HG02884 (cell line): ENCODE results near the gene SH3PXD2A.
A peak's percentile ranks its signal among the peaks of the same experiment; 100 is the strongest.
"Not testable (repeated sequence)": the region's sequence is repeated elsewhere in the genome, so short reads cannot be mapped to it uniquely, and the experiment has no call there.

ENCODE experiments used
- ATAC-seq: cut with Tn5 transposase; IDR thresholded peaks from one replicate; pipeline ENCODE4 v1.9.1; 2021; ENCODE audit warnings: mild to moderate bottlenecking, moderate library complexity; ENCODE audit not compliant: unreplicated experiment

The SH3PXD2A gene

GRCh38 chr10:103793429-103793828 is 61.9 kb downstream of the SH3PXD2A start:
- ATAC-seq = no peak

GRCh38 chr10:103792547-103792946 is 62.8 kb downstream of the SH3PXD2A start:
- no peak for ATAC-seq

GRCh38 chr10:103791858-103792257 is 63.5 kb downstream of the SH3PXD2A start:
- no peak for ATAC-seq

- no peak for ATAC-seq
Observed at GRCh38 chr10:103791291-103791690, 64.1 kb downstream of the SH3PXD2A start.

- no peak for ATAC-seq
Observed at GRCh38 chr10:103790580-103790979, 64.8 kb downstream of the SH3PXD2A start.

GRCh38 chr10:103789771-103790201 is 65.6 kb downstream of the SH3PXD2A start:
- ATAC-seq = no peak

GRCh38 chr10:103789161-103789560 is 66.2 kb downstream of the SH3PXD2A start:
- no peak for ATAC-seq

GRCh38 chr10:103787331-103787730 is 68.0 kb downstream of the SH3PXD2A start:
- no peak for ATAC-seq

GRCh38 chr10:103786020-103786419 is 69.4 kb downstream of the SH3PXD2A start:
- no peak for ATAC-seq

GRCh38 chr10:103784723-103785418 is 70.5 kb downstream of the SH3PXD2A start:
- no peak for ATAC-seq

GRCh38 chr10:103784089-103784488 is 71.3 kb downstream of the SH3PXD2A start:
- ATAC-seq = no peak

GRCh38 chr10:103783681-103784080 is 71.7 kb downstream of the SH3PXD2A start:
- ATAC-seq = no peak

- no peak for ATAC-seq
Observed at GRCh38 chr10:103781329-103782061, 73.9 kb downstream of the SH3PXD2A start.

GRCh38 chr10:103780242-103781149 is 74.9 kb downstream of the SH3PXD2A start:
- no peak for ATAC-seq

GRCh38 chr10:103778358-103779139 is 76.8 kb downstream of the SH3PXD2A start:
- no peak for ATAC-seq

- no peak for ATAC-seq
Observed at GRCh38 chr10:103776878-103777591, 78.3 kb downstream of the SH3PXD2A start.

- ATAC-seq = no peak
Observed at GRCh38 chr10:103775776-103776175, 79.6 kb downstream of the SH3PXD2A start.

GRCh38 chr10:103772846-103773245 is 82.5 kb downstream of the SH3PXD2A start:
- not testable (repeated sequence) for ATAC-seq

GRCh38 chr10:103772096-103772845 is 83.1 kb downstream of the SH3PXD2A start:
- ATAC-seq = peak; percentile 51
